K562 (cell line): ENCODE results near the gene CD276. TPM values are rescaled to one million over a fixed set of nuclear protein-coding genes. Genes with fewer than 3 reads are reported as not detected.

Experiments
- ATAC-seq: fragments of 200-7000 bp; cut with Tn5 transposase; 3 replicates; pipeline ENCODE4 v1.9.1; 2020; ENCODE audit warnings: moderate library complexity
- BruUV-seq: library from RNA; stranded (reverse); fragments of 400-500 nt; replicated peaks from 2 replicates; lab custom pipeline; 2021; lab: Mats Ljungman, UMichigan
- CTCF ChIA-PET: fragments of 300-600 bp; formaldehyde crosslinking; extraction: SDS; loops from one replicate; lab custom pipeline; 2021; ENCODE audit warnings: low intra/inter-chr PET ratio; lab: Yijun Ruan, JAX
- POLR2A ChIA-PET: fragments of 300-600, 350-650 bp; sonication (Branson Sonifier 250); formaldehyde crosslinking; extraction: SDS; loops from one replicate; lab custom pipeline; 2021; ENCODE audit warnings: antibody characterized with exemption, inconsistent platforms; lab: Yijun Ruan, JAX
- DNase-seq, 4 experiments: peaks; one replicate each; pipeline versions ENCODE4 v3.0.0 to v3.0.0-alpha.2; 2011 to 2018; ENCODE audit warnings: low spot score in 3 of 4, mixed read lengths in 3 of 4; ENCODE audit errors: extremely low read depth in 1 of 4
- FAIRE-seq: peaks from 2 replicates; lab custom pipeline; 2011; peaks lifted over from hg19 to GRCh38; lab: Jason Lieb, UNC
- H2AFZ ChIP-seq: 2 replicates; pipeline ENCODE4 v1.6.0; 2011; ENCODE audit warnings: low read depth, low read length, control low read depth, inconsistent platforms
- H3K27ac ChIP-seq: fragments of 200-600 bp; 3 replicates; pipeline ENCODE4 v1.8.0; 2011; ENCODE audit warnings: low read depth, mild to moderate bottlenecking, control low read depth, inconsistent platforms, low read length, moderate library complexity, mixed read lengths; ENCODE audit errors: extremely low read depth
- H3K27me3 ChIP-seq, 2 experiments: fragments of 300-600 bp in 1 of 2; 2 replicates in 1 of 2; 3 replicates in 1 of 2; pipeline versions ENCODE4 v1.6.0 to v1.8.0; 2011; ENCODE audit warnings: inconsistent platforms in 2 of 2, low read length in 2 of 2, mild to moderate bottlenecking in 1 of 2, mixed read lengths in 1 of 2, moderate library complexity in 1 of 2; ENCODE audit not compliant: control insufficient read depth in 2 of 2, insufficient read depth in 2 of 2
- H3K36me3 ChIP-seq: fragments of 300-600 bp; 3 replicates; pipeline ENCODE4 v1.8.0; 2011; ENCODE audit warnings: mild to moderate bottlenecking, low read length, inconsistent platforms; ENCODE audit not compliant: control insufficient read depth, insufficient read depth
- H3K4me1 ChIP-seq, 2 experiments: fragments of 200-600 bp in 1 of 2; replicated peaks in 1 of 2; 2 replicates in 1 of 2; 3 replicates in 1 of 2; pipeline versions ENCODE4 v1.5.1 to v1.8.0; 2011; ENCODE audit warnings: inconsistent platforms in 2 of 2, low read length in 2 of 2, mild to moderate bottlenecking in 1 of 2, mixed read lengths in 1 of 2, moderate library complexity in 1 of 2; ENCODE audit not compliant: control insufficient read depth in 2 of 2, insufficient read depth in 2 of 2
- H3K4me2 ChIP-seq: 2 replicates; pipeline ENCODE4 v1.6.1; 2011; ENCODE audit warnings: low read length, control low read depth, inconsistent platforms, mixed read lengths; ENCODE audit not compliant: insufficient read depth
- H3K4me3 ChIP-seq: fragments of 200-600 bp; sonication (generic), shearing (Covaris generic); 2 replicates; pipeline ENCODE4 v1.5.1; 2016; ENCODE audit warnings: control low read depth, inconsistent platforms
- H3K79me2 ChIP-seq: fragments of 200-600 bp; 3 replicates; pipeline ENCODE4 v1.8.0; 2011; ENCODE audit warnings: low read length, inconsistent platforms; ENCODE audit not compliant: control insufficient read depth, insufficient read depth
- H3K9ac ChIP-seq, 2 experiments: 2 replicates each; pipeline versions ENCODE4 v1.6.0 to v1.6.1; 2011; ENCODE audit warnings: low read depth in 2 of 2, low read length in 2 of 2, control low read depth in 1 of 2, inconsistent platforms in 1 of 2, mild to moderate bottlenecking in 1 of 2, mixed read lengths in 1 of 2; ENCODE audit not compliant: insufficient read depth in 1 of 2
- H3K9me1 ChIP-seq: one replicate; pipeline ENCODE4 v1.6.0; 2011; ENCODE audit warnings: inconsistent platforms, mild to moderate bottlenecking, low read length, moderate library complexity; ENCODE audit not compliant: control insufficient read depth, insufficient read depth
- H3K9me3 ChIP-seq: replicated peaks from 2 replicates; pipeline ENCODE4 v1.5.1; 2011; ENCODE audit warnings: low read depth, low read length, inconsistent platforms; ENCODE audit not compliant: control insufficient read depth, insufficient read depth
- H4K20me1 ChIP-seq: replicated peaks from 2 replicates; pipeline ENCODE4 v1.6.1; 2011; ENCODE audit warnings: low read length, inconsistent platforms, mixed read lengths; ENCODE audit not compliant: control insufficient read depth, insufficient read depth
- BCOR ChIP-seq: fragments of 450-650 bp; IDR thresholded peaks from 2 replicates; pipeline ENCODE4 v1.6.1; 2016
- CCNT2 ChIP-seq: IDR thresholded peaks from 2 replicates; pipeline ENCODE4 v1.6.1; 2011; ENCODE audit warnings: borderline replicate concordance, low read depth, mild to moderate bottlenecking, moderate library complexity, mixed read lengths, low read length; ENCODE audit not compliant: insufficient read length; ENCODE audit errors: extremely low read depth
- KDM1A ChIP-seq, 2 experiments: fragments of 450-650 bp; IDR thresholded peaks; 2 replicates each; pipeline ENCODE4 v1.6.1; 2016; ENCODE audit warnings: mild to moderate bottlenecking in 2 of 2
- PHB ChIP-seq: fragments of 250-450 bp; sonication (Bioruptor Pico); IDR thresholded peaks from 2 replicates; pipeline ENCODE4 v1.5.0; 2021
- RBM25 ChIP-seq: fragments of 200-400 bp; formaldehyde crosslinking; IDR thresholded peaks from 2 replicates; pipeline ENCODE4 v1.6.1; 2018; ENCODE audit warnings: low read length, low read depth, moderate library complexity; ENCODE audit not compliant: severe bottlenecking
- ZFP36 ChIP-seq: fragments of 150-350 bp; IDR thresholded peaks from 2 replicates; pipeline ENCODE4 v1.6.1; 2018; ENCODE audit warnings: low read length, low read depth; ENCODE audit not compliant: partially characterized antibody
- in situ Hi-C: fragments of 300-500 bp; cut with MboI; formaldehyde crosslinking; loops from 4 replicates; pipeline ENCODE4 v1.15.0; 2018; ENCODE audit warnings: inconsistent platforms, mixed read lengths
- intact Hi-C: fragments of 100-400 bp; cut with micrococcal nuclease; formaldehyde crosslinking; loops from 2 replicates; pipeline ENCODE4 v1.14.2; 2022
- polyA plus RNA-seq, 8 experiments: library from polyadenylated mRNA; depleted of rRNA in 4 of 8; stranded (reverse) in 5 of 8; unstranded in 3 of 8; fragments of >200 nt; fragmentation: Nextera tagmentation in 2 of 8; fragmentation: Illumina TruSeq in 1 of 8; extraction: Ambion mirVana in 2 of 8; extraction: Trizol in 1 of 8; gene quantifications; 2 replicates each; pipeline versions ENCODE4 v1.2.1 to v1.2.3, GENCODE V29; 2011 to 2014; ENCODE audit warnings: inconsistent platforms in 1 of 8, missing spikeins in 1 of 8
- total RNA-seq, 7 experiments: library from RNA; depleted of rRNA in 6 of 7; stranded (reverse); fragments of >200 nt in 6 of 7; fragmentation: Illumina TruSeq in 2 of 7; extraction: Trizol in 2 of 7; gene quantifications; 2 replicates each; pipeline versions ENCODE4 v1.2.1 to v1.2.3, GENCODE V29; 2011 to 2021; ENCODE audit warnings: low replicate concordance in 1 of 7

The CD276 gene
- total and polyA plus RNA-seq, 9 of the 15 experiments (the other 6 are each of a cell fraction or from before 2014, with no cell fraction given): 0.11 to 3.6 (median 2.3) TPM

DNA sequence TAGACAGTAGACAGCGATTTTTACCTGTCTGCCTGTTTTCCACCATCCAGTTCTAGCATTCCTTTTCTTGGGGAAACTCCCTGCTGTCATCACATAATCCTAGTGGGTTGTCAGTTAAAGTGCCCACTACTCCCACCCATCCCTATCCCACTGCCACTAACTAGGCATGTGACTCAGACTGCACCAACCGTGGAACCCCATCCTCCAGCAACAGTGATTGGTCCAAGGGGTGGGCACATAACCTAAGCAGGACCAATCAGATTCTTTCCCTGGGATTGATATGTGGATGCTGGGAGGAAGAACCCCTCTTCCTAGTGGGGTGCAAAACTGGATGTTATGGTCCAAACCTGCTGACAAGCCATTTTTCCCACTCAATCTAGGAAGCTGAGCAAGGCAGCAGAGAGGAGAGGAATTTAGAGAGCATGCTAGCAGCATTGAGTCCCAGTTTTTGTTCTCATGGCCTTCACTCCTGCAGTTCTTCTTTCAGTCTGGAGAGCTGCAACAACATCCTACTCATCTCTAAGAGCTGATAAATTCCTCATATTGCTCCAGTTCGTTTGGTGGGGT is 72.8 kb downstream of the CD276 start (continued):
- no peak for TF ChIP-seq CCNT2
- TF ChIP-seq, all 486 proteins: peak for 3

DNA sequence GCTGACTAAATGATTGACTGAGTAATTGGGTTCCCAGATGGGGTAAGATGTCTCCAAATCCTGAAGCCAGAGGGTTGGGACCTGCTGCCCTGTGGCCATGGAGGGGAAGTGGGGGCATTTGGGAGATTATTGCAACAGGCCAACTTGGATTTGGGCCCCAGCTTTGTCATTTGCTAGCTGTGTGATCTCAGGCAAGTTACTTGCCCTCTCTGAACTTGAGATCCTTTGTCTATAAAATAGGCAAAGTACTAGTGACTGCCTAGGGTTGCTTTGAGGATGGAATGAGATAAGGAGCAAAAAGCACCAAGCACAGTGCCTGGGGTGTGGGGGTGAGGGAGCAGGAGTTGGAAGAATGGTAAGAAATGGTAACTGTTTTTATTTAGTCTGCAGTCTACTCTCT is 73.4 kb downstream of the CD276 start:
- TF ChIP-seq RBM25: peak; percentile 52
- 0 out of 4 replicates have a peak, but pooled peaks of 1 of the 2 experiments have one; percentile 16 for TF ChIP-seq KDM1A (IDR thresholded peaks at IDR 0.05)
- TF ChIP-seq ZFP36: peak; percentile 40
- TF ChIP-seq BCOR: peak; percentile 54; the same call in 1 of the 2 replicates
- TF ChIP-seq PHB: no peak
- H3K27ac ChIP-seq: no peak overlapping the region
- in situ Hi-C loops: no loop called here
- H3K9me3 ChIP-seq: no peaks in the 10 kb centered on the region
- FAIRE-seq: no peak
- H3K4me3 ChIP-seq: no peak overlapping the region
- H4K20me1 ChIP-seq: peaks cover 7% of the 10 kb centered on the region
- H2AFZ ChIP-seq: no peak overlapping the region
- no peak overlapping the region for H3K9ac ChIP-seq
- no peaks in the 10 kb centered on the region for H3K79me2 ChIP-seq
- DNase-seq: no peak
- no TSS peak for BruUV-seq
- H3K36me3 ChIP-seq: no peaks in the 10 kb centered on the region
- H3K4me2 ChIP-seq: no peak overlapping the region
- ChIA-PET CTCF (no interaction called here), POLR2A (interaction anchor here (0.7 kb wide), 1 partner anchor 32 kb away, joined by 3 read pairs; no protein-coding TSS in a partner anchor)
- H3K9me1 ChIP-seq: no peaks in the 10 kb centered on the region
- intact Hi-C loops: no loop called here
- ATAC-seq: no peak
- H3K27me3 ChIP-seq: peaks cover 20 to 40% of the 10 kb centered on the region in 2 experiments; a peak in 4 of 5 replicates
- peaks cover 0 to 2% of the 10 kb centered on the region in 2 experiments; a peak in 2 of 5 replicates for H3K4me1 ChIP-seq
